Fibroblast of skin of abdomen (primary cell): ENCODE results near the gene SLC38A11.
A peak's percentile ranks its signal among the peaks of the same experiment; 100 is the strongest.

Experiments
- DNase-seq: peaks from one replicate; pipeline ENCODE4 v3.0.0-alpha.2; 2013

SLC38A11 gene

DNA sequence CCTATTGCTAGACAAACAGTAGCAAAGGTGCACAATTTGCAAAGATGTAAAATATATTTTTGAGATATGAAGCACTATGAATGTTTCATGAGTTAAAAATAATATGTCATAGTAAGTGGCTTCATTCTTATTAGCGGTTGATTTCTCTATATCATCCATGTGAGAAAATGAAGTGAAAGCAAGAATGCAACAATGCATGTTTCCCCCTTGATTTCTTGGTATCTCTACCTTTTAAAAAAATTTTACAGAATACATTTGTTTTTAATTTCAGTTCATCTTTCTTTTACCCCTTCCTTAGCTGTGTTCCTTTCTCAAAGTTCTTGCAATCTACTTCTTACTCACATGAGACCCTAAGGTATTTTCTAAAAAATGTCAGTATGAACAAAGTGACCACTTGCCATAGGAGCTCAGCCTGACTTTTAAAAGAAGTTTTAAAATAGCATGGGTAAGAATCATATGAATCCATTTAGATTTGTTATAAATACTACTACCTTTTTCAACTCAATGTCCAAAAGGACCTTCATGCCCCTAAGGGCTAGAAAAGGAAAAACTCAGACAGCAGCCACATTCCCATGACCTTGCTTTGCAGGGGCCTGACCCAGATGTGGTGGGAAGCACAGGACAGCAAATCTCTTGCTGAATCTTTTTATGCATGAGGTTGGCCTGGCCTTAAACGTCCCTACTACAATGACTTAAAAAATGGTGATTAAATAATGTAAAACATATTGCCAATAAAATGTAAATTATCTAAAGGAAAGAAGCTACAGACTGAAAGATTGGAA is 14.8 kb upstream of the SLC38A11 start:
- no peak for DNase-seq

- peak; percentile 82 for DNase-seq
These were observed 12.5 kb upstream of the SLC38A11 start for GRCh38 chr2:164967781-164968228.

- no peak for DNase-seq
These were observed 12.0 kb upstream of the SLC38A11 start for GRCh38 chr2:164967361-164967760.

DNA sequence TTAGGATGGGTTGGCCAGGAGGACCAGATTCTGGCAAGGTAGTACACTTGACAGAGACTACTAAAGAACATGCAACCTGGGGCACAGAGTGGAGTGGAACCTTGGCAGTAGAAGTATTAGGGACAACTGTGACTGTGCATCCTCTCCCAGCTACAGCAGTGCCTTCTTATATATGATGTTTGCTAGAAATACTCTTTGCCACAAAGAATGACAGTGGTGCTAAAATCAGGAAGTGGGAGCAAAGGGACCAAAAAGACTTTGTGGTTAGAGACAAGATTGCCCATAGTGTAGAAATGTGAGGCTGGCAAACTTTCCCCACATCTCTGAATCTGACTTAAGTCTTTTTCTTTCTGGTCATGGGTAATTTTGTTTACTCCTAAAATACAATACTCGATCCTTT is 9.4 kb upstream of the SLC38A11 start:
- no peak for DNase-seq

GRCh38 chr2:164960159-164960558 is 4.8 kb upstream of the SLC38A11 start:
- DNase-seq, result no peak

GRCh38 chr2:164954186-164954585 is 1.1 kb downstream of the SLC38A11 start:
- DNase-seq, result peak; percentile 14

GRCh38 chr2:164953279-164953678 is 2.0 kb downstream of the SLC38A11 start:
- no peak for DNase-seq

- no peak for DNase-seq
These were observed 3.1 kb downstream of the SLC38A11 start for GRCh38 chr2:164952057-164952702.

DNA sequence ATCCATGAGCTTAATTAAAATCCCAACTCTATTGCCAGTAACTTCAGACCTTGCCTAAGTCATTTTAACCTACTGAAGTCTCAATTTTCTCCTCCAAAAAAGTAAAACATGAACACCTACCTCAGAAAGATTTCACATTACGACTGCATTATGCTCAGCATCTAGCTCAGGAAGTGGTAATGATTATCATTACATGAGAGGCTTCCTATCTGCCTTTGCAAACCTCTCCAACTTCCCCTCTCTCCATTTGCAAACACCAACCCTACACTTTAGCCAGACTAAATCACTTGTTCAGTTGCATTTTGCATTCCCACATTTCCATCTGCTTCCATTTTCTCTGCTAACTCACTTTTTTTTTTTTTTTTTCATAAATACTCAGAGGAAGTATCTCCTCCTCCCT is 6.8 kb downstream of the SLC38A11 start:
- no peak for DNase-seq

- no peak for DNase-seq
These were observed 8.0 kb downstream of the SLC38A11 start for GRCh38 chr2:164947281-164947680.

DNA sequence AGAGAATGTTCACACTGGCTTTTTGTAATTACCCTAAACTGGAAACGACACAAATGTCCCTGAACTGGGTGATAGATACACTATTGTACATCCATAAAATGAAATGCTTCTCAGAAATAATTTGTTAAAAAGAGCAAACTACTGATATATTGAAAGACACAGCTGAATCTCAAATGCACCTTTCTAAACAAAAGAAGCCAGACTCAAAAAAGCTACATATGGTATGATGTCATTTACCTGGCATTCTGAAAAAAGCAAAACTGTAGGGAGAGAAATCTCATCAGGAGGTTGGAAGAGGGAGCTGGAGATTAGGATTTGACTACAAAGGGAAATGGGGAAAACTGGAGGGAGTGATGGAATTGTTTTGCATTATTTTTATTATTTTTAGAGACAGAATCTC is 12.0 kb downstream of the SLC38A11 start:
- no peak for DNase-seq

GRCh38 chr2:164937864-164938401 is 17.4 kb downstream of the SLC38A11 start:
- no peak for DNase-seq

DNA sequence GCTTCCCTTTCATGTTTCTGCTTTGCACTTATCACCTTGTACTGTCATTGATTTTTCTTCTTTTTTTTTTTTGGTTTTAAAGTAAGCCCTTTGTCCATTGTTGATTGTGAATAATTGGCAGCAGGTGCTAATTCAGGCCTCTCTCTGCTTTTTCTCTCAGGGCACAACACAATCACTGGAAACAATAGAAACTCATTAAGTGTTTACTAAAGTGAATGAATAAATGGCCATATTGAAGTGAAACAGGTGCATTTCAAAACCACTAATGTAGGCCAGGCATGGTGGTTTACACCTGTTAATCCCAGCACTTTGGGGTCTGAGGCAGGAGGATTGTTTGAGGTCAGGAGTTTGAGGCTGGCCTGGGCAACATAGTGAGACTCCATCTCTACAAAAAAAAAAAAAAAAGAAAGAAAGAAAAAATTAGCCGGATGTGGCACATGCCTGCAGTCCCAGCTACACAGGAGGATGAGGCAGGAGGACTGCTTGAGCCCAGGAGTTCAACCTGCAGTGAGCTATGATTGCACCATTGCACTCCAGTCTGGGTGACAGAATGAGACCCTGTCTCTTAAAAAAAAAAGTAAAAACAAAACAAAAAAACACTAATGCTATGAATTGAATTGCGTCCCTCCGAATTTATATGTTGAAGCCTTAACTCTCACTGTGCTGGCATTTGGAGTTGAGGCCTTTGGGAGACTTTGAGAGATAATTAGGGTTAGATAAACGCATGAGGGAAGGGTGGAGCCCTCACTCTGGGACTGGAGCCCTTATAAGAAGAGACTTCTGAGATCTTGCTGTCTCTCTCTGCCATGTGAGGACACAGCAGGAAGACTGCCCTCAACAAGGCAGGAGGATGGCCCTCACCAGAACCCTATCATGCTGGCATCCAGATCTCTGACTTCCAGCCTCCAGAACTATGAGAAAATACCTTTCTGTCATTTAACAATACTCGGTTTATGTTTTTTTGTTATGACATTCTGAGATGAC is 19.9 kb downstream of the SLC38A11 start:
- DNase-seq, result no peak

- no peak for DNase-seq
These were observed 20.8 kb downstream of the SLC38A11 start for GRCh38 chr2:164934401-164935117.

- DNase-seq, result no peak
These were observed 21.6 kb downstream of the SLC38A11 start for GRCh38 chr2:164933671-164934189.

DNA sequence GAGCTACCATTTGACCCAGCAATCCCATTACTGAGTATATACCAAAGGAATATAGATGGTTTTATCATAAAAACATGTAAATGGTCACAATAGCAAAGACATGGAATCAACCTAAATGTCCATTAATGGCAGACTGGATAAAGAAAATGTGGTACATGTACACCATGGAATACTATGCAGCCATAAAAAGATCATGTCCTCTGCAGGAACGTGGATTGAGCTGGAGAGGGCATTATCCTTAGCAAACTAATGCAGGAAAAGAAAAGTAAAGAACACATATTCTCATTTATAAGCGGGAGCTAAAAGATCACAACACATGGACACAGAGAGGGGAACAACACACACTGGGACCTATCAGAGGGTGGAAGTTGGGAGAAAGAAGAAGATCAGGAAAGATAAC is 22.9 kb downstream of the SLC38A11 start:
- no peak for DNase-seq

DNA sequence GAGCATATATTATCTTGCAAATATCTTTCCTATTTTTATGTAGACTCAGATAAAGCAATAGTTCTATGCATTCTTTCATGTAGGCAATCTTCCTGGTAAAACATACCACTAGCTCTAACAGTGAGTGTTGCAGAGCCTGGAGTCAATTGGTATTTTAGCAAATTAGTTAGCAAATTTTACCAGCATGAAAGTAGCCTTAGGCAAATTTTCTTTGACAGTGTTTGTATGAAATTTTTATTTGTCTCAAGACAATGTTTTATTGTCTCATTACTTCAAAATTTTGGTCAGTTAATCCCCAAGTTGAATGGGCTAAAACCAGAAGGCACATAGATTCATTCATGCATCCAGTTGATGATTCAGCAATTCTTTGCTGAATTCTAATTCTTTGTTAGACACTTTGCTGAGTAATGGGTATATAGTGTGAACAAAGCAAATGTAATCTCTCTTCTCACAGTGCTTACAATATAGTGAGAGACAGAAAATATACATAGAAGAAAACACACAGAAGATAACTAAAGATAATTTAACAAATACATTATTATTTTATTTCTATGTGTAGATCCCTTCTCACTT is 27.1 kb downstream of the SLC38A11 start:
- DNase-seq, result no peak

GRCh38 chr2:164922134-164922533 is 33.2 kb downstream of the SLC38A11 start:
- peak; percentile 32 for DNase-seq

DNA sequence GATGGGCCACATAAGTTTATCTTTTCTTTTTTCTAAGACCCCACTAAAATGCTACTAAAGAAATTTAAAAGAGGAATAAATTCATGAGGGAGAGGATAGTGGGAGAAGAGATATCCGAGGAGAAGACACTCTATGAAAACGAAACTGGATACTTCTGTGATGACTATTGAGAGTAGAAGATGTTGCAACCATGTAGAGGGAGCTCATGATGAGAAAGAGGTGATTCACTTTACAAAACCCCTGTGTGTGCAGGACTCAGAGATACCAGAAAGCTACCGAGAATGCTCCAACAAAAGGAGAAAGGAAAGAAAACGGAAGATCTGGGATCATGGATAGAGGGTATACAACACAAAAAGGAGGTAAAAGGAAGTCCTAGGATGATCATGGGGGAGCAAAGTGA is 34.9 kb downstream of the SLC38A11 start:
- peak; percentile 94 for DNase-seq

DNA sequence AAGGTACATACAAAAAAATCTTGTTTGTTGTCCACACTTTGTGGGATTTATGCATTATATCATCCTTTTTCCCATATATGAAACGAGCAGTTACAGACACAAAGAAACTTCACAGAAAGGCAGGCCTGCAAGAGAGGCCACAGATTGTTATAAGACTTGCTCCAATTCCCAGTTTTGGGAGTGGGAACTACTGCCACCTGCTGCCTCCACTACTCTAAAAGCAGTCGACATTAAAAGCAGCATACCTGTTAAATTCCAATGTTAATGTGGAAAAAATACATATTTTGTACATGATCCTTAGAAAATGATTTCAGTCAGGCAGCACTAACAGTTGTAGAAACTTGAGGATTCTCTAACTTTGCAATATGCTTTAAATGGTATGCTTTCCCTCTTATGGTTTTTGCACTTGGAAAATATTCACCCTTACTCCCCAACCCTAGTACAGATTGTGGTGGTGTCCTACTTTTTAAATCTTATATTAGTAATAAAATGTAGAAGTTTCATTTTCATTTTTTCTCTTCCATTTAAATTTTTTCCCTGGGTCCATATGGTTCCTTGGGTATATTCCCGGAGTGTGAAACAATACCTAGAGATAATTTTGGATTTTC is 37.9 kb downstream of the SLC38A11 start:
- peak; percentile 37 for DNase-seq

- no peak for DNase-seq
These were observed 39.8 kb downstream of the SLC38A11 start for GRCh38 chr2:164915566-164915965.
